ENCODE results near the gene EDARADD. TPM values are rescaled to one million over a fixed set of nuclear protein-coding genes. Genes with fewer than 3 reads are reported as not detected.

The EDARADD gene
- total and polyA plus RNA-seq, 2 of the 13 experiments (the other 11 are each of a cell fraction or from before 2014, with no cell fraction given) = 0.03 TPM; not detected in 1

DNA sequence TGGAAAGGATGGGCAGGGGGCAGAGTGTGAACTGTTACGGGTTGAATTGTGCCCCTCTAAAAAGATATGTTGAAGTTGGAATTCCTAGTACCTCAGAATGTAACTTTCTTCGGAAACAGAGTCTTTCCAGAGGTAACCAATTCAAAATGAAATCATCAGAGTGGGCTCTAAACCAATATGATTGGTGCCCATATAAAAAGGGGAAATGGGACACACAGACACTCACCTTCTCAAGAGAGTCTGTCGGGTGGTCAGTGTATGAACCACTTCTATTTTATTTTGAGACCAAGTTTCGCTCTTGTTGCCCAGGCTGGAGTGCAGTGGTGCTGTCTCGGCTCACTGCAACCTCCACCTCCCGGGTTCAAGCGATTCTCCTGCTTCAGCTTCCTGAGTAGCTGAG, 7.6 kb downstream of the EDARADD start:
- CTCF ChIA-PET (ENCODE audit: low intra/inter-chr PET ratio, low total read pairs) = no interaction called here

More for the DNA sequence above, 7.6 kb downstream of the EDARADD start:
- BruUV-seq (replicated peaks) = no TSS peak
- ATAC-seq (no peak), DNase-seq (ENCODE audit: low spot score) (no peak), FAIRE-seq (no peak)
- H3K27me3 ChIP-seq (ENCODE audit: control insufficient read depth in 1 of 2, insufficient read depth in 2 of 2, low read length in 2 of 2) = peaks cover 3 to 18% of the 10 kb centered on the region in 2 experiments; a peak in 3 of 5 replicates
- TF ChIP-seq NPAS2 (CRISPR knock-in tag; IDR thresholded peaks at IDR 0.05; ENCODE audit: borderline replicate concordance) (no peak), ZNF557 (CRISPR knock-in tag; IDR thresholded peaks at IDR 0.05) (no peak), SMAD9 (CRISPR knock-in tag; IDR thresholded peaks at IDR 0.05) (no peak), ZBTB37 (CRISPR knock-in tag; IDR thresholded peaks at IDR 0.05) (no peak), ZNF383 (CRISPR knock-in tag; IDR thresholded peaks at IDR 0.05; ENCODE audit: borderline replicate concordance) (no peak), ZNF782 (CRISPR knock-in tag; IDR thresholded peaks at IDR 0.05; ENCODE audit: borderline replicate concordance) (no peak), SIN3B (IDR thresholded peaks at IDR 0.05; ENCODE audit: low read length) (no peak), ETS1 (CRISPR knock-in tag; IDR thresholded peaks at IDR 0.05) (no peak), ATRX (CRISPR knock-in tag; IDR thresholded peaks at IDR 0.05; ENCODE audit: borderline replicate concordance) (no peak), SALL2 (CRISPR knock-in tag; IDR thresholded peaks at IDR 0.05) (no peak)
- H3K4me2 ChIP-seq (ENCODE audit: low read depth, low read length) = no peak overlapping the region
- H2AFZ ChIP-seq (ENCODE audit: low read length) = no peak overlapping the region
- 94% methylated on average over 7 of the region's 7 CpGs for WGBS (ENCODE audit: low lambda C conversion rate)
- intact Hi-C loops (cut with micrococcal nuclease; ENCODE audit: unreplicated experiment) (no loop called here), in situ Hi-C loops (cut with HindIII; ENCODE audit: extremely low pct_ligation_motif_present, low pct_unique_long_range_greater_than_20kb) (no loop called here)
- no peaks in the 10 kb centered on the region for H3K79me2 ChIP-seq (ENCODE audit: insufficient read depth, low read length)
- no peak overlapping the region for H3K4me3 ChIP-seq (replicated peaks in 1 of 3; ENCODE audit: insufficient read depth in 1 of 3, low read depth in 2 of 3, low read length in 3 of 3)
- POLR2A ChIA-PET = no interaction called here
- no peak overlapping the region for H3K27ac ChIP-seq (ENCODE audit: extremely low read length, insufficient read depth, low read length)
- no peaks in the 10 kb centered on the region for H3K9me3 ChIP-seq (ENCODE audit: low read length)
- no peaks in the 10 kb centered on the region for H3K36me3 ChIP-seq (replicated peaks in 1 of 2; ENCODE audit: control insufficient read depth in 1 of 2, insufficient read depth in 2 of 2, low read length in 2 of 2)
- H4K20me1 ChIP-seq (ENCODE audit: insufficient read depth, low read length) = no peaks in the 10 kb centered on the region; the same call in 1 of the 2 replicates
- H3K4me1 ChIP-seq (ENCODE audit: insufficient read depth, low read length) = peaks cover 45% of the 10 kb centered on the region
- no peak overlapping the region for H3K9ac ChIP-seq (ENCODE audit: insufficient read depth, low read depth, low read length)

Data from HepG2 (cell line).